ENCODE results near the gene RRP1.
"Not testable (repeated sequence)": the region's sequence is repeated elsewhere in the genome, so short reads cannot be mapped to it uniquely, and the experiment has no call there.

Gene RRP1

DNA sequence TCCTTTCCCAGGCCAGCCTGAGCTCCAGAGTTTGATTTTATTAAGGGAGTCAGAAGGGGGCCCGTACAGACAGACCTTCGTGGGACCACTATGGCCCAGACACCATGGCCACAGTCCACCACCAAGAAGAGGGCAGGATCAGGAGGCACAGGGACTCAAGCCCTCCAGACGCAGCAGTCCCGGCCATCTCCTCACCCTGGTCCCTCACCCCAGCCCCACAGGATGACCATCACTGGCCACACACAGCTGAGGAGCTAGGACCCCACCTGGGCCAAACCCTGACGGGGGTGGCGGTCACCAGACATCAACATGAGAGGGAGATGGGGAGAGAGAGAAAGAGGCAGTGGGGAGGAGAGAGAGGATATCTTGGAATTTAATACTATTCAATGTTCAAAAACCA is 46.5 kb downstream of the RRP1 start:
- DNase-seq (ENCODE audit: low read depth in 2 of 2): no peak

GRCh38 chr21:43836616-43837015 is 47.2 kb downstream of the RRP1 start:
- no peak for DNase-seq (ENCODE audit: low read depth in 2 of 2)

DNA sequence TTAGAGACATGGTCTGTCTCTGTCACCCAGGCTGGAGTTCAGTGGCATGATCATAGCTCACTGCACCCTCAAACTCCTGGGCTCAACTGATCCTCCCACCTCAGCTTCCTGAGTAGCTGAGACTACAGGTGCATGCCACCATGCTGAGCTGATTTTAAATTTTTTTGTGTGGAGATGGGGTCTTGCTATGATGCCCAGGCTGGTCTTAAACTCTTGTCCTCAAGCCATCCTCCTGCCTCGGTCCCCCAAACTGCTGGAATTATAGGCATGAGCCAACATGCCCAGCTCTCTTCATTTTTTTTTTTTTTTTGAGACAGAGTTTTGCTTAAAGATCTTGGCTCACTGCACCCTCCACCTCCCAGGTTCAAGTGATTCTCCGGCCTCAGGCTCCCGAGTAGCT is 50.9 kb downstream of the RRP1 start:
- DNase-seq (ENCODE audit: low read depth in 2 of 2): no peak

GRCh38 chr21:43842742-43843141 is 53.4 kb downstream of the RRP1 start:
- no peak for DNase-seq (ENCODE audit: low read depth in 2 of 2)

DNA sequence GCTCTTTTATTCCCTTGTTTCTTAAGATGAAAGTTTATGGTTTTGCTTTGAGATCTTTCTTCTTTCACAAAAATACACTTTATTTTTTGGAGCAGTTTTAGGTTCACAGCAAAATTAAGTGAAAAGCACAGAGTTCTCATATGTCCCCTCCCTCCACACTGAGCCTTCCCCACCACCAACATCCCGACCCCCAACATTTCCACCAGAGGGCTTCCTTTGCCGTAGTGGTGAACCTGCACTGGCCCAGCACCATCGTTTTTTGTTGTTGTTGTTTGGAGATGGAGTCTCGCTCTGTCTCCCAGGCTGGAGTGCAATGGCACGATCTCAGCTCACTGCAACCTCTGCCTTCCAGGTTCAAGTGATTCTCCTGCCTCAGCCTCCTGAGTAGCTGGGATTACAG is 55.5 kb downstream of the RRP1 start:
- not testable (repeated sequence) for DNase-seq (ENCODE audit: low read depth in 2 of 2)

GRCh38 chr21:43845386-43845785 is 56.0 kb downstream of the RRP1 start:
- no peak for DNase-seq (ENCODE audit: low read depth in 2 of 2)

DNA sequence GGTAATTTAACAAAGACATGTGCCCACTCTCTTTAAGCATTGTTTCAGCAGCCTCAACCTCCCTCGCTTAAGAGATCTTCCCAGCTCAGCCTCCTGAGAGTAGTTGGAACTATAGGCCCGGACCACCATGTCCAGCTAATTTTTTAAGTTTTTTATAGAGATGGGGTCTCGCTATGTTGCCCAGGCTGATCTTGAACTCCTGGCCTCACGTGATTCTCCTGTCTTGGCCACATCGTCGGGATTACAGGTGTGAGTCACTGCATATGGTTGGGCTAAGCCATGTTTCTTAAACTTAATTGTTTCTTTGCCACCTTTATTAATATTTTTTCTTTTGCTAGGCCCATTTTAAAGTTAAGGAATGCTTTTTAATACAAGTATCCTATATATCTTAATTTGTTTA is 57.1 kb downstream of the RRP1 start:
- DNase-seq (ENCODE audit: low read depth in 2 of 2): no peak

DNA sequence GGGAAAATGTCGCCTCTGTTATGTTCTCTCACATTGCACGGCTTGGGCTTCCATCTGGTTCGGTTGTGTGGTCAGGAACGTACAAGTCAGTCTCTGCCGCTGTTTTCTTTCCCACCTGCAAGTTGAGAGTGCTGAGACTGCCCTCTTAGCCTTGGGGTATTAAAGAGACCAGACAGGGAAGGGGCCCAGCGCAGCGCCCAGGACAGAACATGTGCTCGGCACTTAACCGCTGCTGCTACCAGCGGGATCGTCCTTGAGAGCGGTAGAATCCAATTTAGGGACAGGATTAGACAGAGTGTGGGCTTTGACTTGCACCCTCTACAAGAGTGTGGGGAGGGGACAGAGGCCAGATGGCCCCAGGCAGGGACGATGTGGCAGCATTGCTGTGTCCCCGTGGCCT is 57.9 kb downstream of the RRP1 start:
- no peak for DNase-seq (ENCODE audit: low read depth in 2 of 2)

DNA sequence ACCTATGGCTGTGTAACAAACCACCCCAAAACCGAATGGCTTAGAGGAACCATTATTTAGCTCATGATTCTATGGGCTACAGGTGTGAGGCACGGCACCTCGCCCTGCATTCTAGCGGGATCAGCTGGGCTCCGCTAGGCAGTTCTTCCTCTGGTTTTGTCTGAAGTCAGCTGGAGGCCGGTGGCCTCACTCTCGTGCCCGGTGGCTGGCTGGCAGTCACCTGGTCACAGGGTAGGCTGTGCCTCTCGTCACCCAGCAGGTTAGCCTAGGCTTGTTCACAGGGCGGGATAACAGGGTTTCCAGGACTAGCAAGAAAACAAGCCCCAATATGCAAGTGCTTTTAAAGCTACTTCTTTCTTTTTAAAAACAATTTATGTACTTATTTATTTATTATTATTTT is 59.4 kb downstream of the RRP1 start:
- DNase-seq (ENCODE audit: low read depth in 2 of 2): no peak

GRCh38 chr21:43849532-43850299 is 60.3 kb downstream of the RRP1 start:
- DNase-seq (ENCODE audit: low read depth in 2 of 2): no peak

DNA sequence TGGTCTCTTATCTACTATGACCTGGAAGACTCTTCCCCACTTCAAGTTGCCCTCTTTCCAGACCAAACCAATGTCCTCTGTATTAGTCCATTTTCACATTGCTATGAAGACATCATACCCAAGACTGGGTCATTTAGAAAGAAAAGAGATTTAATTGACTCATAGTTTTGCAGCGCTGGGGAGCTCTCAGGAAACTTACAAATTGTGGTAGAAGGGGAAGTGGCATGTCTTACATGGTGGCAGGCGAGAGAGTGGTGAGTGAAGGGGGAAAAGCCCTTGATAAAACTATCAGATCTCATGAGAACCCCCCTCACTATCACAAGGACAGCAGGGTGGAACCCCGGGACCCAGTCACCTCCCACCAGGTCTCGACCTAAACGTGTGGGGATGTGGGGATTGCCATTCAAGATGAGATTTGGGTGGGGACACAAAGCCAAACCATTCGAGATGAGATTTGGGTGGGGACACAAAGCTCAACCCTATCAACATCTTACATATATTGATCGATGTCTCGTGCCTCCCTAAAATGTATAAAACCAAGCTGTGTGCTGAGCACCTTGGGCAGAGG is 61.4 kb downstream of the RRP1 start:
- no peak for DNase-seq (ENCODE audit: low read depth in 2 of 2)

GRCh38 chr21:43851593-43851992 is 62.2 kb downstream of the RRP1 start:
- DNase-seq (ENCODE audit: low read depth in 2 of 2): no peak

GRCh38 chr21:43853851-43854772 is 64.7 kb downstream of the RRP1 start:
- no peak for DNase-seq (ENCODE audit: low read depth in 2 of 2)
